GM18511 (cell line): ENCODE measurements around the gene PLCH1.

Experiments
- ATAC-seq: cut with Tn5 transposase; IDR thresholded peaks from one replicate; pipeline ENCODE4 v1.9.1; 2021; ENCODE audit warnings: mild to moderate bottlenecking, moderate library complexity; ENCODE audit not compliant: unreplicated experiment

Gene PLCH1

GRCh38 chr3:155356594-155357370 is 388.1 kb downstream of the PLCH1 start:
- ATAC-seq = no peak

DNA sequence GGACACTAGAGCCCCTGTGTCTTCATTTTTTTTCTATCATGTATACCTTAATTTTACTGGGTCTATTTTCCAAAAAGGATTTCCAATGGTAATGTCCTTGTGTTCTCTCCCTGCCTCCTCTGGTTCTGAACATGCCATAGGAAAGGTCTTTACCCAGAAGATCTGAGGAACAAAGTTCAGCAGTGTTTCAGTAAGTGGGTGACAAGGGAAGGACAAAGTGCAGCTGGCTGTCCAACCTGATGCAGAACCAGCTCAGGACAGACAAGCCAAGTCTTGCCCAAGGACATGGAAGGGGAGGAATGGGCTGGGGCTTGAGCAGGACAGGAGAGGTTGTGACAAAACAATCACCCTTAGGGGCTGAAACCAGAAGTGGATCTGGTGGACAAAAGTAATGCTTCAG is 390.2 kb downstream of the PLCH1 start:
- no peak for ATAC-seq

DNA sequence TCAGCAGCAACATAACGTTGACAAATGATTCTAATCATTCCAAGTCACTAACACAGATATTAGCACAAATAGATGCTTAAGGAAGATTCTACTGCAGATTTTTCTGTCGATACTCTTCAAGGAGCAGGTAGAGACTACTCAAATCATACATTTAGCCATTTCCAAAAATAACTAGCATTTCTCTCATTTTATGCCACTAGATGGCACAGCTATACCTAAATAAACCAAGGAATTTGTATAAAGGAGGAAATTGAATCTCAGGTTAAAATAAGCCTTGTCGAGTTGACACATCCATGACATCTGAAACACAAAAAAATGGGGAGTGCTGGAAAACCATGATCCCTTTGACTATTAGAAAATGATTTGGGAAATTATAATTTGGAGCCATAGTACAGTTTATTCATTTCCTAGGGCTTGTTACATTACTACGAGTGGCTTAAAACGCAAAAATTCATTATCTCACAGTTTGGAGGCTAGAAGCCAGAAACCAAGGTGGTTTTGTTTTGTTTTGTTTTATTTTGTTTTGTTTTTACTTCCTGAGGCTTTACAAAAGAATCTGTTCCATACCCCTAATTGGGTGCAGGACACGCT is 391.9 kb downstream of the PLCH1 start:
- ATAC-seq = no peak

- no peak for ATAC-seq
These were observed 394.3 kb downstream of the PLCH1 start for GRCh38 chr3:155350571-155350970.

DNA sequence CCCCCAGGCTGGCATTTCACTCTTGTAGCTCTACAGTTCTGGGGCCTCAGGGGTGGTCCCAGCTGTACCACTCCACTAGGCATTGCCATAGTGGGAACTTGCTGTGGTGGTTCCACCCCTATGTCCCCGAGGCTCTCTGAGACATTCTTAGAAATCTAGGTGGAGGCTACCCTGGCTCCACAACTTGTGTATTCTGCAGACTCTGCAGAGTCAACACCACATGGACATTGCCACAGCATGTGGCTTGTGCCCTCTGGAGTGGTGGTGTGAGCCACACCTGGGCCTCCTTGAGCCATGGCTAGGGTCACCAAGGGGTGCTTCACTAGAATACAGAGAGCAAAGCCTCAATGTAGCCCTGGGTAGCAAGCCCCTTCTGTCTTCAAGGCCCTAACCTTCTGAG is 397.0 kb downstream of the PLCH1 start:
- ATAC-seq = no peak

GRCh38 chr3:155342344-155342743 is 402.5 kb downstream of the PLCH1 start:
- no peak for ATAC-seq

DNA sequence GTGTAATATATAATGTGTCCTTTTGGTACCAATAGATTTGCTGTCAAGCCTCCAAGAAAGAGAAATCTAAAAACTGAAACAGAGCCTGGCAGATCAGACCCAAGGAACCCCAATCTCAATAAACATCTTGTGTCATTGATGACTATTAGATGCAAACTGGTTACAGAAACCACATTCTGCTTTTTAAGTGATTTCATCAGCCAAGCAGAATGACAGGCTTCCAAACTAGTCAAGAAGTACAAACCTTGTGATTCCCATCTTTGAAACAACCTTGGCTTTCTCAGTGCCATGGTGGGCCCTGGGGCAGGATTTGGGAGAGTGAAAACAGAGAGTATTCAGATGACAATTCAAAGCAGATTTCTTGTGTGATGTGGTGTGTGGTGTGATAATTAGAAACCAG is 405.8 kb downstream of the PLCH1 start:
- ATAC-seq = no peak

GRCh38 chr3:155335724-155336354 is 409.0 kb downstream of the PLCH1 start:
- ATAC-seq = peak; percentile 35

GRCh38 chr3:155334914-155335723 is 409.8 kb downstream of the PLCH1 start:
- ATAC-seq = peak; percentile 92

- ATAC-seq = no peak
These were observed 410.5 kb downstream of the PLCH1 start for GRCh38 chr3:155334215-155334913.

DNA sequence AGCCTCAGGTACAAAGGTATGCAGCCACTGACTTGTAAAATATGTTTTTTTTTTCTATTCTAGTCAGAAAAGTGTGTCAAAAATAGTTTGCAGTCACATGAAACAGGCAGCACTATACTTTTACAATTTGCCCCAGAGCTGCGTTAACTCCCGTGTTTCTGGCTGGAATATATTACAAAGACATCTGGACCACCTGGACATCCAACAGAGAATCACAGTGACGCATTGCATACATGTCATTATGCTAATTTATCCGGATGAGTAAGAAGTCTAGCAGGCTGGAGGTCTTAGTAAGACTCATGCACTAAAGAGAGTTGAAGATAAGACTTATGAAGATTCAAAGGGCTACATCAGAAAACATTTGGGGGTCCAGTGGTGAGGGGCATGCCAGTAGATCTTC is 412.2 kb downstream of the PLCH1 start:
- no peak for ATAC-seq

DNA sequence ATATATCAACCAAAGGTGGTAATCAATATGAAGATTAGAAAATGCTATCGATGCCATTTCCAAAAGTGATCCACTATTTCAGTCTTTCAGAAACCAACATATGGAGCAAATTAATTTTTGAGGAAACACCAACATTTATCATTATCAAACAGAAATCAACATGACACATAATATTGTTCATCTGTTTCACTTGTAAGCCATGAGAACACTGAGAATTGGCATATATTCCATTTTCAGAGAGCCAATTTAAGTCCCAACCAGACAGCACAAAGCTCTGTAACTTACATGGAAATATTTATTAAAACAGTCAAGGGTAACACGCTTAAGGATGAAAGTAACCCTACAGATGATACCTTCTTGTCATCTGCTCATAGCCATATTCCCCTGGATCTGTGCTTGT is 413.8 kb downstream of the PLCH1 start:
- ATAC-seq = no peak

DNA sequence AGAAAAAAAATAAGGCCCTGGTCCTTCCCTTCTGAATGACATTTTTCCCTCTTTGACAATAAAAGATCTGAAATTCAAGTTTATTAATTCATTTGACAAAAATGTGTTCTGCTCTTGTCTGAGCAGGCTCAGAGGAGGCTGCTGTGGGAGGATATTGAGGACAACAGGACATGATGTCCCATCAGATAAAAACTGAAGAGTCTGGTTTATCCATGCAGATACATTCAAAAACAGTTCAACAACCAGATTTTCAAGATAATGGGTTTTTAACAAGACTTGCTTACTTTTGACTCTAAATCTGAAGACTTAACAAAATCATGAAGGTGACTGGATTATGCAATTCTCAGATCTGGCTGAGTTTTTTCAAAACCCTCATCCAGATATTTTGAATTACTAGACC is 414.5 kb downstream of the PLCH1 start:
- no peak for ATAC-seq

DNA sequence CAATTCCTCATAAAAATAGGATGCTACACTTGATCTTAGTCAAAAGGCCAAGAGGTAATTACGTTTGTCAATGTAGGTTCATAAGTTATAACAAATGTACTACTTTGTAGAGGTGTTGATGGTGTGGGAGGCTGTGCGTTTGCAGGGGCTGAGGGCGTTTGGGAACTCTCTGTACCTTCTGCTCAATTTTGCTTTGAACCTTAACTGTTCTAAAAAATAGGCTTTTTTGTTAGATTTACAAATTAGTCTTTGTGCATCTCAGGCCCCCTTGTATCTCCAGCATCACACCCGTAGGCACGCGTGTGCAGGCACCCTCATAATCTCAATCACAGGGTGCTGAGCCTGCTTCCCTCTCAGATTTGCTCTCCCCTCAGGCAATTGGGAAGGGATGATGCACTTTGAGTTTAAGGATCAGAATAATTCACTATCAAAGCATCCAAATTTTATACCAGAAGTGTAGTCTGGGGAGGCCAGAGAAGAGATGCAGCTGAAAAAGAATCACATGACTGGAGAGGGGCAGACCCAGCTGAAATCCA is 415.3 kb downstream of the PLCH1 start:
- ATAC-seq = no peak

- no peak for ATAC-seq
These were observed 417.0 kb downstream of the PLCH1 start for GRCh38 chr3:155327871-155328270.

DNA sequence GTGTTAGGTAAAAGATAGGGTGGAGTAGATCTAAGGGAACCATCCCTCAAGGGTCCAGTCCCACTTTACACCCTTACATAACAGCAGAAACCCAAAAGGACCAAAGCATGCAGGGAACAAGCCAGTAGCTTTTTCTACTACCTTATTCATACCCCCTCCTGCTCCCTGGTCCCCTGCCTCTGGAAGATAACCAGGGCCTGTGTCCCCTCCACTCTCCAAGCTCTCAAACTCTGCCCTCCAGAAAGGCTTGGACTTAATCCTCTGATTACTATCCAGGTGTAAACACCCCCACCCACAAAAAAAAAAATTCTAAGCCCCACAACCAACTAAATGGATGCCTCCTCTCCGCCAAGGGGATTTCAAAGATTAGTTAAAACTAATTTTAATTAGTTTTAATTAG is 417.4 kb downstream of the PLCH1 start:
- ATAC-seq = no peak

- no peak for ATAC-seq
These were observed 418.0 kb downstream of the PLCH1 start for GRCh38 chr3:155326901-155327300.

DNA sequence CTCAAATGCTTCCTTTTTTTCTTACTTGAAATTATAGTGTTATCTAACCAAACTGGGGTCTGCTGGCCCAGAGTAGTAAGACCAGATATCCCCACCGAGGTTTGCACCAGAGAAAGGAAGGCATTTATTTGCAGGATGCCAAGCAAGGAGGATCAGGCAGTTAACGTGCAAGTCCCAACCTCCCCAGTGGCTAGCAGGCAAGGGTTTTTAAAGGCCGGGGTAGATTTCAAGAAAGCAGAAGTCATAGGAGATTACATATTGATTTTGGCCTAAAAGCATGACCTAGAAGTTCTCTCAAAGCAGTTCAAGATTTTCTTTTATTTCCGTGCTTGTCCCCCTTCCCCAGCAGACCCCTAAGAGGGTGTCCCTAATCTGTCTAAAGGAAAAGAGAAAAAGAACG is 418.6 kb downstream of the PLCH1 start:
- ATAC-seq = no peak
